ENCODE measurements around the gene TRAM2. TPM values are rescaled to one million over a fixed set of nuclear protein-coding genes. Genes with fewer than 3 reads are reported as not detected.

TRAM2 gene
- total and polyA plus RNA-seq, 4 donors = 7.3 to 20.3 (median 13.0) TPM

DNA sequence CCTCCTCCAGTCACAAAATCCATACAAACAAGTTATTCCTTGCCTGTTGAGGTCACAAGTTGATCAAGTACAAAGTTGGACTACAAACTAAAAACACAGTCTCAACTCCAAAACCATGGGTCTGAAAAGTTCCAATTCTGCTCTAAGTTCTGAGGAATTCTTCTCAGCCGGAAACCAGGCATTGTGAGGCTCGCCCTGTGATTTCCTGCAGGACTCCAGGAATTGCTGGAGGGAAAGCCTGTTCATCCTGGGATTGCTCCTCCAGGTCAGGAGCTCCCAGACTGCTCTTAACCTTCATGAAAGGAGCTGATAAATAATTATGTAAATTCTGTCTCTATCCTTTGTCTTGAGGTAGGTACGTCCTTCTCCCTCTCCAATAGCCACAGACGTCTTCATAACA, 8.5 kb downstream of the TRAM2 start:
- Histone ChIP-seq H3K27me3 (ENCODE audit: control insufficient read depth in 4 of 4, insufficient read depth in 4 of 4, low read length in 3 of 4) (no peaks in the 10 kb centered on the region), H3K4me1 (ENCODE audit: control insufficient read depth in 4 of 4, insufficient read depth in 4 of 4, low read length in 3 of 4) (peaks cover 6 to 28% (median 18%) of the 10 kb centered on the region in 4 donors), H3K36me3 (ENCODE audit: control insufficient read depth in 4 of 4, insufficient read depth in 3 of 4, low read depth in 1 of 4, low read length in 3 of 4) (no peaks in the 10 kb centered on the region), H3K9me3 (ENCODE audit: control insufficient read depth in 4 of 4, low read length in 3 of 4) (no peaks in the 10 kb centered on the region), H3K4me3 (ENCODE audit: low read depth in 1 of 3, low read length in 3 of 3) (no peak overlapping the region), H3K27ac (ENCODE audit: low read depth in 1 of 2, low read length in 2 of 2) (peak overlapping the region in 1 of 2 donors; percentile 39), H3K9ac (ENCODE audit: low read depth in 1 of 2, low read length in 2 of 2) (no peak overlapping the region)
- 81% methylated on average over 4 of the region's 4 CpGs for WGBS
- TF ChIP-seq GABPA (IDR thresholded peaks at IDR 0.05 in 1 of 2, conservative IDR thresholded peaks at IDR 0.05 in 1 of 2) (no peak), FOXA1 (IDR thresholded peaks at IDR 0.05) (no peak), YY1 (IDR thresholded peaks at IDR 0.05) (no peak), FOXA2 (IDR thresholded peaks at IDR 0.05) (no peak), RAD21 (IDR thresholded peaks at IDR 0.05) (peak in 1 of 2 donors; percentile 38), HNF4G (IDR thresholded peaks at IDR 0.05) (no peak), SP1 (IDR thresholded peaks at IDR 0.05) (no peak), ZBTB33 (IDR thresholded peaks at IDR 0.05) (no peak), TAF1 (conservative IDR thresholded peaks at IDR 0.05) (no peak), JUND (IDR thresholded peaks at IDR 0.05) (no peak), EGR1 (IDR thresholded peaks at IDR 0.05; ENCODE audit: low read depth in 2 of 2) (no peak), RXRA (IDR thresholded peaks at IDR 0.05) (no peak), HNF4A (conservative IDR thresholded peaks at IDR 0.05) (no peak), NR2F2 (IDR thresholded peaks at IDR 0.05) (peak; percentile 89)
- TF ChIP-seq, protein P1, sequence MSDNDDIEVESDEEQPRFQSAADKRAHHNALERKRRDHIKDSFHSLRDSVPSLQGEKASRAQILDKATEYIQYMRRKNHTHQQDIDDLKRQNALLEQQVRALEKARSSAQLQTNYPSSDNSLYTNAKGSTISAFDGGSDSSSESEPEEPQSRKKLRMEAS (IDR thresholded peaks at IDR 0.05) = no peak
- TF ChIP-seq, protein P2, sequence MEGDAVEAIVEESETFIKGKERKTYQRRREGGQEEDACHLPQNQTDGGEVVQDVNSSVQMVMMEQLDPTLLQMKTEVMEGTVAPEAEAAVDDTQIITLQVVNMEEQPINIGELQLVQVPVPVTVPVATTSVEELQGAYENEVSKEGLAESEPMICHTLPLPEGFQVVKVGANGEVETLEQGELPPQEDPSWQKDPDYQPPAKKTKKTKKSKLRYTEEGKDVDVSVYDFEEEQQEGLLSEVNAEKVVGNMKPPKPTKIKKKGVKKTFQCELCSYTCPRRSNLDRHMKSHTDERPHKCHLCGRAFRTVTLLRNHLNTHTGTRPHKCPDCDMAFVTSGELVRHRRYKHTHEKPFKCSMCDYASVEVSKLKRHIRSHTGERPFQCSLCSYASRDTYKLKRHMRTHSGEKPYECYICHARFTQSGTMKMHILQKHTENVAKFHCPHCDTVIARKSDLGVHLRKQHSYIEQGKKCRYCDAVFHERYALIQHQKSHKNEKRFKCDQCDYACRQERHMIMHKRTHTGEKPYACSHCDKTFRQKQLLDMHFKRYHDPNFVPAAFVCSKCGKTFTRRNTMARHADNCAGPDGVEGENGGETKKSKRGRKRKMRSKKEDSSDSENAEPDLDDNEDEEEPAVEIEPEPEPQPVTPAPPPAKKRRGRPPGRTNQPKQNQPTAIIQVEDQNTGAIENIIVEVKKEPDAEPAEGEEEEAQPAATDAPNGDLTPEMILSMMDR (IDR thresholded peaks at IDR 0.05; ENCODE audit: low read depth, low read length, missing input control) = no peak
- TF ChIP-seq, protein P3, sequence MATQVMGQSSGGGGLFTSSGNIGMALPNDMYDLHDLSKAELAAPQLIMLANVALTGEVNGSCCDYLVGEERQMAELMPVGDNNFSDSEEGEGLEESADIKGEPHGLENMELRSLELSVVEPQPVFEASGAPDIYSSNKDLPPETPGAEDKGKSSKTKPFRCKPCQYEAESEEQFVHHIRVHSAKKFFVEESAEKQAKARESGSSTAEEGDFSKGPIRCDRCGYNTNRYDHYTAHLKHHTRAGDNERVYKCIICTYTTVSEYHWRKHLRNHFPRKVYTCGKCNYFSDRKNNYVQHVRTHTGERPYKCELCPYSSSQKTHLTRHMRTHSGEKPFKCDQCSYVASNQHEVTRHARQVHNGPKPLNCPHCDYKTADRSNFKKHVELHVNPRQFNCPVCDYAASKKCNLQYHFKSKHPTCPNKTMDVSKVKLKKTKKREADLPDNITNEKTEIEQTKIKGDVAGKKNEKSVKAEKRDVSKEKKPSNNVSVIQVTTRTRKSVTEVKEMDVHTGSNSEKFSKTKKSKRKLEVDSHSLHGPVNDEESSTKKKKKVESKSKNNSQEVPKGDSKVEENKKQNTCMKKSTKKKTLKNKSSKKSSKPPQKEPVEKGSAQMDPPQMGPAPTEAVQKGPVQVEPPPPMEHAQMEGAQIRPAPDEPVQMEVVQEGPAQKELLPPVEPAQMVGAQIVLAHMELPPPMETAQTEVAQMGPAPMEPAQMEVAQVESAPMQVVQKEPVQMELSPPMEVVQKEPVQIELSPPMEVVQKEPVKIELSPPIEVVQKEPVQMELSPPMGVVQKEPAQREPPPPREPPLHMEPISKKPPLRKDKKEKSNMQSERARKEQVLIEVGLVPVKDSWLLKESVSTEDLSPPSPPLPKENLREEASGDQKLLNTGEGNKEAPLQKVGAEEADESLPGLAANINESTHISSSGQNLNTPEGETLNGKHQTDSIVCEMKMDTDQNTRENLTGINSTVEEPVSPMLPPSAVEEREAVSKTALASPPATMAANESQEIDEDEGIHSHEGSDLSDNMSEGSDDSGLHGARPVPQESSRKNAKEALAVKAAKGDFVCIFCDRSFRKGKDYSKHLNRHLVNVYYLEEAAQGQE (IDR thresholded peaks at IDR 0.05) = peak; percentile 31
- TF ChIP-seq, protein P4, sequence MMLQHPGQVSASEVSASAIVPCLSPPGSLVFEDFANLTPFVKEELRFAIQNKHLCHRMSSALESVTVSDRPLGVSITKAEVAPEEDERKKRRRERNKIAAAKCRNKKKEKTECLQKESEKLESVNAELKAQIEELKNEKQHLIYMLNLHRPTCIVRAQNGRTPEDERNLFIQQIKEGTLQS (IDR thresholded peaks at IDR 0.05) = no peak
- no peak for DNase-seq (ENCODE audit: low spot score)

Measured in liver (tissue), 9 donors.